SK-N-SH treated with all-trans-retinoic acid at 6 μM for 48 hours (cell line): ENCODE results near the gene ASS1.

Experiments
- GLIS3 ChIP-seq: fragments of 250-450 bp; sonication (Bioruptor Pico); IDR thresholded peaks from 2 replicates; pipeline ENCODE4 v1.5.0; 2020; ENCODE audit warnings: mild to moderate bottlenecking, moderate library complexity
- ZFP3 ChIP-seq: fragments of 250-450 bp; sonication (Bioruptor Pico); IDR thresholded peaks from 2 replicates; pipeline ENCODE4 v1.5.0; 2020; ENCODE audit warnings: mild to moderate bottlenecking, moderate library complexity
- ZFP30 ChIP-seq: fragments of 450-650 bp; formaldehyde crosslinking; IDR thresholded peaks from 2 replicates; pipeline ENCODE4 v1.5.0; 2022; ENCODE audit warnings: mild to moderate bottlenecking, moderate library complexity

DNA sequence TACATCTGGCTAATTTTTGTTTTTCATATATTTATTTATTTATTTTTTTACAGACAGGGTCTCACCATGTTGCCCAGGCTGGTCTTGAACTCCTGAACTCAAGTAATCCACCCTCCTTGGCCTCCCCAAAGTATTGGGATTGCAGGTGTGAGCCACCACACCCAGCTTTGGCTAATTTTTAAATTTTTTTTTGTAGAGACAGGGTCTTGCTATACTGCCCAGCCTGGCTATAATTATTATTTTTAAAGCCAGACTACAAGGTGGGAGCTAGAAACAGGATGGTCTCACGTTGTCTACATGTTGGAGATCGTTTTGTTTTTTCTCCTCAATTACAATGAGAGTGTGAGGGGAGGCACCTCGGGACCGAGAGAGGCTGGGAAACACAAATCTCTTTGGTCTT is 23.8 kb downstream of the ASS1 start:
- TF ChIP-seq ZFP30 (CRISPR knock-in tag) = no peak
- no peak for TF ChIP-seq ZFP3 (CRISPR knock-in tag)
- TF ChIP-seq GLIS3 (CRISPR knock-in tag) = no peak
